Activated effector memory CD4-positive, alpha-beta T cell treated with Interleukin-2 at 50 U/mL for 16 hours (primary cell): ENCODE measurements around the gene ITGAE.
"Not testable (repeated sequence)": the region's sequence is repeated elsewhere in the genome, so short reads cannot be mapped to it uniquely, and the experiment has no call there.

Source experiments
- DNase-seq: peaks from one replicate; pipeline ENCODE4 v3.0.0-alpha.2; 2020

ITGAE gene

DNA sequence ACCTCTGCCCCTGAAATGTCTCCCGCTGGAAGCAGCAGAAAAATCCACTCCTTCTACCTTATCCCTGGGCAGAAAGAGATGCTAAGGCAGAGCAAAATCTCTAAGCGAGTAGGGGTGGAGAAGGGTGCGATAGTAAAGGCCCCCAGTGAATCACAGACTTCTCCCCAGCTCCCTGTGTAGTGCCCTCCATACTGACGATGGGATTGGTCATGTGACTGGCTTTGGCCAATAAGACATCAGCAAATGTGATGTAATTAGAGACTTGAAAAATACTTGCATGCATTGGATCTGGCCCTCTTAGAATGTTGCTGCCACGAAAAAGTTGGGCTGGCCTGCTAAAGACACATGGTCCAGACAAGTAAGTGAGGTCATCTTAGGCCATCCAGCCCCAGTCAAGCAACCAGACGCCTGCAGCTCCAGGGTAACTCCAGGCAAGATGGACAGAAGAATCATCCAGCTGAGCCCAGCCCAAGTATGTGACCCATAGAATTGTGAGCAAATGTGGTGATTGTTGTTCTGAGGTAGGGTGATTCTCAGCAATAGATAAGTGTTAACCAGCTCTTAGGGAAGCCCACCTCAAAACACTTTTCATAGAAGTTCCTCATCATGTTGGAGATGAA, 41.3 kb downstream of the ITGAE start:
- DNase-seq: no peak

DNA sequence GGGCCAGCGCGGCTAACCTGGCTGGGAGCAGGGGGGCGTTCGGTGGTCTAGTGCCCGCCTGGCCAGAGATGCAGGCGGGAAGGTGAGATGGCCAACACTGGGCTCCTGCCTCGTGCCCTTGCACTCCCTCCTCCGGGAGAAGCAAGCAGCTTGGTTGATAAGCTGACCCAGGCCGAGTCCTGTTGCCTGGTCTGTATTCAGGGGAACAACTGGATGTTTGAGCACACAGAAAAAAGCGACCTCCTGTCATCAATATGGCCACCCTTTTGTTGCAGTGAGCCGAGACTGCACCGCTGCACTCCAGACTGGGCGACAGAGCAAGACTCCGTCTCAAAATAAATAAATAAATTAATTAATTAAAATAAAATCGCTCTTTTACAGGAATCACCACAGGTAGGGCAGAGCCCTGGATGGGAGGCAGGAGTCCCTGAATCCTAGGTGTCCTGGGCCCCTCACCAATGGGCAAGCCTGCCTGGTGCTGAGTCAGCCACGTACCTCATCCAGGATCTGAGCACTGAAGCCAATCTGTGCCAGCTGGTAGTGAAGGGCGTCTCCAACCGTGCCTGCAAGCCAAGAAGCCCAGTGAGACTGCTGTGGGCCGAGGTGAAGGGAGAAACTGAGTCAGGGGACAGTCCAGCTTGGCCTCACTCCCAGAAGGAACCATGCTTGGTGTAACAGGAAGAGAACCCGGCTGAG, 45.5 kb downstream of the ITGAE start:
- DNase-seq: no peak

DNA sequence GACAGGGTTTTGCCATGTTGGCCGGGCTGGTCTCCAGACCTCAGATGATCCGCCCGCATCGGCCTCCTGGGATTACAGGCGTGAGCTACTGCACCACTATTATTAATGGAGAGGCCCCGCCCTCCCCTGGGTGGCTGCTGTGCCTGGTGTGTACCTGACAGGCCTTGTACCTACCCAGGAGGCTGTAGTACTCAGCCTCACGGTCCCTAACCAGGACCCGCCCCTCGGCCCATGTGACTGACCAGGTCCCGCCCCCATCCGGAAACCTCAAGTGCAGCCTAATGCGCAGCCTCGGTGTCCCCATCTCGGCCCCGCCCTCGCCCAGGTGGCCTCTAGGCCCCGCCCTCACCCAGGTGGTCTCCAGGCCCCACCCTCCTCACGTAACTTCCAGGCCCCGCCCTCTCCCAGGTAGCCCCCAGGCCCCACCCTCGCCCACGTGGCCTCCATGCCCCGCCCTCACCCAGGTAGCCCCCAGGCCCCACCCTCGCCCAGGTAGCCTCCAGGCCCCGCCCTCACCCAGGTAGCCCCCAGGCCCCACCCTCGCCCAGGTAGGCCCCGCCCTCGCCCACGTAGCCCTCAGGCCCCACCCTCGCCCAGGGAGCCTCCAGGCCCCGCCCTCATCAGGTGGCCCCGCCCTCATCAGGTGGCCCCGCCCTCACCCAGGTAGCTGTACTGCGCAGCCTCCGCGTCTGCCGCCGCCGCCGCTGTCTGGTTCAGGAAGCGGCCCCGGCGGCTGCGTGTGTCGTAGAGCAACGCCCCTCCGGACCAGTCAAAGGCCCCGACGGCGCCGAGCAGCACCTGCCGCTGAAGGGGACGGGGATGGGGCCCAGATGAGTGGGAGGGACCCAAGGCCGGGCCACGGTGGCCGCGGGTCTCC, 46.3 kb downstream of the ITGAE start:
- DNase-seq: peak; percentile 68

DNA sequence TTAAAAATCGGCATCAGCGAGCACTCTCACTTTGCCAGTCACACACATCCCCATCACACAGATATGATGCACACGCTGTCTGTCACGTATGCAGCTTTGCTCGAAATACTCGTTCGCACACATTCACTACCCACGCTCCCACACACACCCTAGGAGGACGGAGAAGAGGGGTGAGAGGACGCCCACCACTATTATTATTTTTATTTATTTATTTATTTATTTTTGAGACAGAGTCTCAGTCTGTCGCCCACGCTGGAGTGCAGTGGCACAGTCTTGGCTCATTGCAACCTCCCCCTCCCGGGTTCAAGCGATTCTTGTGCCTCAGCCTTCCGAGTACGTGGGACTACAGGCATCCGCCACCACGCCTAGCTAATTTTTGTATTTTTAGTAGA, 46.9 kb downstream of the ITGAE start:
- no peak for DNase-seq

DNA sequence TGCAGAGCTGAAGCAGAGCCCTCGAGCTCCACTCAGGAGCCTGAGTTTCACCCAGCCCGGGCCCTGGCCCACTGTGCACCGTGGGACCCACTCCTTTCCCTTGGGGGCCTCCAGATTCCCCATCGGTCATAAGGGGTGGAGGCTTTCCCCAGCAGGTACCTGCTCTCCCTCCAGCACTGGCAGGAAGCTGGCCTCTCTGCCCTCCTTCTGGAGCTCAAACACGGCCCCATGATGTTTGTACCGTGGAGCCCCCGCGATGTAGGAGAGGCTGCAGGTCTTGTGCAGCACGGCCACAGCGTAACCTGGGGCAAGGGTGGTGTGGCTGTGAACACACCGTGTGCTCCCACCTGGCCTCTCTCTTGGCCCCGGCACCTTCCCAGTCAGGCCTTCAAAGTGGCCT, 47.4 kb downstream of the ITGAE start:
- no peak for DNase-seq

DNA sequence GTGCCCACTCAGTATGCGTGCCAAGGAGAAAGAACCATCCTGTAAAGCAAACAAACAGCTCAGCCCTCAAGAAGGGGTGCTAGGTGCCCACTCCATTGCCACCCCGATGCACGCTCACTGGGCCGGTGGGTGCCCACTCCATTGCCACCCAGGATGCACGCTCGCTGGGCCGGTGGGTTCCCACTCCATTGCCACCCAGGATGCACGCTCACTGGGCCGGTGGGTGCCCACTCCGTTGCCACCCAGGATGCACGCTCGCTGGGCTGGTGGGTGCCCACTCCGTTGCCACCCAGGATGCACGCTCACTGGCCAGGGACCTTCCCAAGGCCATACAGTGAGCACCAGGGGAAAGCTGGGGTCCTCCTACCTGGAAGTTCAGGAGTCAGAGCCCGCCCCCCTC, 49.2 kb downstream of the ITGAE start:
- no peak for DNase-seq

DNA sequence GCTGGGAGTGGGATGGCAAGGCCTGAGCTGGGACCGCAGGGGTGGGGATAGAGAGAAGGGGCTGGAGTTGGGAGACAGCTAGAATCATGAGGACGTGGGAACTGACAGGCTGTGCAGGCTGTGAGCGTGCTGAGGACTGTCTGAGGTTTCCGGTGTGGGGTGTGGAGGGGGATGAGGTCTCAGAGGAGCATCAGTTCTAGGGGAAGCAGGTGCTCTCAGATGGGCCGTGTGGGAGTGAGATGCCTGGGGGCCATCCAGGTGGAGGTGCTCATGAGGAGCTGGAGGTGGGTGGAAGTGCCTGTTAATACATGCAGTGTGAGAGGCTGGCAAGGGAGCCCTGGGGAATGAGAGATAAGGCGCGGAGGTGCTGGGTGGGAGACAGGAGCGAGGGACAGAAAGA, 50.1 kb downstream of the ITGAE start:
- peak; percentile 58 for DNase-seq

DNA sequence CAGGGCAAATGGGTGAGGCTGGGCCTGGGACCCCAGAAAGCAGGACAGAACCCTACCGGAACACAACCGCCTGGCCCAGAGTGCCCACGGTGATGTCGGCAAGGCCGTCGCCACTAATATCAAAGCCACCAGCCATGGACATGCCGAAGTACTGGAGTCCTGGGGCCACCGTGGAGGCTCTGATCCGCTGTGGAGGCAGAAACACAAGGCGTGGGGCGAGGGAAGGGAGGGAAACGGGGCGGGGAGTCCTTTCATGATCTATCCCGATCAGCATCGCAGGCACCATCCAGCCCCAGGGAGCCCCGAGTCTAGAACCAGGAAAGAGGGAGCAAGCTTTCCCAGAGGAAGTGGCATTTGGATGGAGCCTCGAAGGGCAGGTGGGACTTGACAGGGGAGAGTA, 50.7 kb downstream of the ITGAE start:
- no peak for DNase-seq

DNA sequence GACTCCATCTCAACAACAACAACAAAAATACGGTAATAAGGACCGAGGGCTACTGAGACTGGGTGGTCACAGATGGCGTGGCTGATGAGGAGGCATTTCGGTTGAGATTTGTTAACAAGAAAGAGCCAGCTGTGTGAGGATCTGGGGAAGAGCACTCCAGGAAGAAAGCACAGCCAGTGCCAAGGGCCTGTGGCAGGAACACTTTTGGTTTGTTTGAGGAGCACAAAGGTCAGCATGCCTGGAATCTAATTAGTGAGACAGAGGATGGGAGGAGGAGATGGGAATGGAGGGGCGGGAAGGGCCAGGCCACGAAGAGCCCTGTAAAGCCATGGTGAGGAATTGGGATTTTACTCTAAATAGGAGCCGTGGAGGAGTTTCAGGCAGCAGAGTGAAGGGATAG, 52.4 kb downstream of the ITGAE start:
- DNase-seq: no peak

DNA sequence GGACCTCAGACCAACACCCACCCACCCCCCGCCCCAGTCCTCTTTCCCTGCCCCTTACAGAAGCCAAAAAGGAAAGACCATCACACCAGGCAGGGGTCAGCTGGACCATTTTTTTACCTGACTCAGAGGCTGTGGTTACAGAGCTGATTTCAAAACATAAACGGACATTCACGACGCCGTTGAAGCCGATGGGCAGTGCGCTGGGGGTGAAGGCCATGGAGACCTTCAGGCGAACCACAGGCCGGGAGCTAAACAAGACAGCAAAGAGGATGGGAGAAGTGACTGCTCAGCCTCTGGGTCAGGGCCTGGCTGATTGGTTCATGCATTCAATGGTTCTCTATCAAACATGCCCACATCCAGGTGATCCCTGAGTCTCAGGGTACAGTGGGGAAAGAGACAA, 53.2 kb downstream of the ITGAE start:
- DNase-seq: no peak

DNA sequence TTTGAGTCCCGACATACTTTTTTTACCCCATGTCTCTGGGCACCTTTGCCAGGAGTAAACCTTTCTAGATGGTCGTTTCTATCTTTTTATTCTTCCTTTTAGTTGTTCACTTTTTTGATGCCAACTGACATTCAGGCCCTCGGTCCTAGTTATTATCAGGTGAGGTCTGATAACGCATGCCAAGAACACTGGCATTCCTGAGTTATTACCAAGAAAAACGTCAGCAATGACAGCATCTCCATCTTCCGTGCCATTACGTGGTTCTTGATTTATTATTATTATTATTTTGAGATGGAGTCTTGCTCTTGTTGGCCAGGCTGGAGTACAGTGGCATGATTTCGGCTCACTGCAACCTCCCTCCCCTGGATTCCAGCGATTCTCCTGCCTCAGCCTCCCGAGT, 55.9 kb downstream of the ITGAE start:
- no peak for DNase-seq

DNA sequence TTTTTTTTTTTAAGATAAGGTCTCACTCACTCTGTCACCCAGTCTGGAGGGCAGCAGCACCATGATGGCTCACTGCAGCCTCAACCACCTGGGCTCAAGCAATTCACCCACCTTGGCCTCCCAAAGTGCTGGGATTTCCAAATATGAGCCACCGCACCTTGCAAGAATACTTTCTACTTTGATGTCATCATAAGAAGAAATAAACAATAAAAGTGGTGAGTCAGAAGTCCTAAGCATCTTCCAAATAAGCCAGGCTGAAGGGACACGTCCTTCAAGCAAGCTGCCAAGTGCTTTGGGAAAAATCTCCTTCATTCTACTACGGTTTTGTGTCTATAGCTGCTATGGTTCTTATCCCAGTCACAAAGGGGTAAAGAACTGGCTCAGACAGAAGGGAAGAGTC, 57.0 kb downstream of the ITGAE start:
- DNase-seq: no peak

DNA sequence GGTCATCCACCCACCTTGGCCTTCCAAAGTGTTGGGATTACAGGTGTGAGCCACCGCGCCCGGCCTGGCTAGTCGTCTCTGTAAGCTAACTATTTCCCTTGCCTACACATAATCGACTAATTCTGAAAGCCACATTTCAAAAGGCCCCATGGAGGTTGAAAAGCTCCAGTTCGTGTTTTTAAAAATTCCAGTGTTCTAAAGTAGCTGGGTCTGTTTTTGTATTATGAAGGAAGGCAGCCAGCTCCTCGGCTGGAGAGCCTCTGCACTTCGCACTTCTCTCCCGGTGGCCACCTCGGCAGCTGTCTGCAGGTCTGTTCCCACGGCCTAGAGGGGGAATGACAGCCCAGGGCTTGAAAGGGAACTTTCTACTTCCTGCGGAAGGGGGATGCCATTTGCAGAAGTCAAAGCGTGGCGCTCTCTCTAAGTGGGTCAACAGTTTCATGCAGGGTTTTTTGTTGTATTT, 60.3 kb downstream of the ITGAE start:
- DNase-seq: peak; percentile 32

DNA sequence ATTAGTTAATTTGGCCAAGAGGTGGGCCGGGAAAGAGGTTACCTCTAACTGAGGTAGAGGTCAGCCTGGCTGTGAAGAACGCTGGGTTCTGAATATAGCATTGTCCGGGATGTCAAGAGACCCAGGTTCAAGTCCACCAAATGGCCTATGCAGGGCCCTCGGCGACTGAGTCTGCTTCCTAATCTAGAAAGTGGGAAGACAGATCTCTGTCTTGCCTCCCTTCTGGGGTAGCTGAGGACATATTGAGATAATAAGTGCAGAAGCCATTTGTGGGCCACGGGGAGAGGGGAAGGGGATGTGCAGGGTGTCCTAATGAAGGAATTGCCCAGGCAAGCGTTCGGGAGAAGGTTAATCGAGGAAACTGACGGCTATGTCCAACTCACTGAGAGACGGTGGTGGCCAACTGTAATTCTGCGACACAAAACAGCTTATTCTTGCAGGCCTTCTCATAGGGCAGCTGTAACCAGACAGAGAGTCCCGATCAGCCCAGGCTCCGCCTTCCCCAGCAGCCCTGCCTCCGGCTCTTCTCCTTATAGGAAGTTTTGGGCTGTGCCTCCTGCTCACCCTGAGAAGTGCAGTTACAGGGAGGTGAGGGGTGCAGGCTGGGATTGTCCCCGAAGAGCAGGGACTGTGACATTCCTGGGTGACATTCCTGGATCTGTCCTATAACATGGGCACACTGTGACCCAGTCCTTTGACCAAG, 61.4 kb downstream of the ITGAE start:
- DNase-seq: no peak

DNA sequence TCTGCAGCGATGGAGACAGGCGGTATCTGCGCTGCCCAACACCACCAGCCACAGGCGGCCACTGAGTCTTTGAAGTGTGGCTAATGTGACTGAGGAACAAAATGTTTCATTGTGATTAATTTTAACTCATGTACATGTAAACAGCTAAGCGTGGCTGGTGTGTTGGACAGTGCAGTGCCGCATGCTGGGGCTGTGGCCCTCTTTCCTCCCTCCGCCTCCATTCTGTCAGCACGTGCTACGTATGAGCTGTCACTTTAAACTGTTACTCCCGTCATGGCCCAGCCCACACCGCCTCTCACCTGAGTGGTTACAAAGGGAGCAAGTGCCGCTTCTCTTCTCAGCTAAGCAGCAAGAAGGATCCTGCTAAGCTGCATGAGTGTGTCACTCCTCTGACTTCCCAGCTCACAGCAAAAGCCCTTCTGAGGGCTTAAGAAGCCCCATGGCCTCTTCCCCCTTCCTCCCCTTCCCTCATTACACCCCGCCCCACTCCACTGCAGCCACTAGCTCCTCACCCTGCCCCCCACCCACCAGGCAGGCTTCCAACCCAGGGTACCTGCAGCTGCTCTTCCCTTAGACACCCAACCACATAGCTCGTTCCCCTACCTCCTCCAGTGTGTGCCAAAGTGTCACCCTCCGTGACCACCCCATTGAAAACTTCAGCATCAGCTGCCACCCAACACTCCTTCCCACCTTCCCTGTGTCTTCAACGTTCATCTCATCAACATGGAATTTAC, 62.3 kb downstream of the ITGAE start:
- DNase-seq: peak; percentile 55

DNA sequence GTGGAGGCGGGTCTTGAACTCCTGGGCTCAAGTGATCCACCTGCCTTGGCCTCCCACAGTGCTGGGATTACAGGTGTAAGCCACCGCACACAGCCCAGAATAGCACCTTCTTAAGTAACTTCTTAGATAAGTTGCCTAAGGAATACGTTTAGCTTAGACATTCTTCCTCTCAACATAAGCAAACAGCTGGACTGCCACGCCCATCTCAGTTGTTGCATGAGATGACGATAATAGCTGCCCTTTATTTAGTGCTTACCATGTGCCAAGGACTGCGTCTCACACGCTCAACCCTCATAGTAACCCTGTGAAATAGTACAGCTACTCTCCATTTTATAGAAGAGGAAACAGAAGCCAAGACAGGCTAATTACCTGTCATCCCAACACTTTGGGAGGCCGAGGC, 65.5 kb downstream of the ITGAE start:
- DNase-seq: no peak

DNA sequence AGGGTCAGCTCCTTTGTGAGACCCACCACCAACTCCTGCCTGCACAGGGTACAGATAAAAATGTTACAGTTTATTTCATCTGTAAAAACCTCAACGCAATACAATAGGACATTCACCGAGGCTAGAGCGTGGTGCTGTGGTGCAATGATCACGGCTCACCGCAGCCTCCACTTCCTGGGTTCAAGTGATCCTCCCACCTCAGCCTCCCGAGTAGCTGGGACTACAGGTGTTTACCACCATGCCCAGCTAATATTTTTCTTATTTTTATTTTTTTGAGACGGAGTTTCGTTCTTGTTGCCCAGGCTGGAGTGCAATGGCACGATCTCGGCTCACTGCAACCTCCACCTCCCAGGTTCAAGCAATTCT, 66.1 kb downstream of the ITGAE start:
- not testable (repeated sequence) for DNase-seq

DNA sequence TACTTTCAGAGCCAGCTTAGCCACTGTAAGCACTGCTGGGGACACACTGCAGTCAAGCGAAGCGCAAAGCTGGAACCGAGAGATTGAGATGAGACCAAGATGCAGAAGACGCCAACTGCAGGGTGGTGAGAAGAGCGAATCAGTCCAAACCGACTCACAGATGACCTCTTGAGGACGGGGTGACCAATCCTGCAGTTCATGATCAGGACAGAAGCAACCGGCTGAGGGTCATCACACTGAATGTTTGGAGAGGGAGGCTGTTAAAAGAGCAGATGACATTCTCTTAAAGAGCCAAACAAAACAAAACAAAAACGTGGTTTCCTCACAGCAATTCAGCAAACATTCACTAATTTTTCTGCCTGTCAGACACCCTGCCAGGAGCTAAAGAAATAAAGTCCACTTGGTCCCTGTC, 68.8 kb downstream of the ITGAE start:
- DNase-seq: no peak

DNA sequence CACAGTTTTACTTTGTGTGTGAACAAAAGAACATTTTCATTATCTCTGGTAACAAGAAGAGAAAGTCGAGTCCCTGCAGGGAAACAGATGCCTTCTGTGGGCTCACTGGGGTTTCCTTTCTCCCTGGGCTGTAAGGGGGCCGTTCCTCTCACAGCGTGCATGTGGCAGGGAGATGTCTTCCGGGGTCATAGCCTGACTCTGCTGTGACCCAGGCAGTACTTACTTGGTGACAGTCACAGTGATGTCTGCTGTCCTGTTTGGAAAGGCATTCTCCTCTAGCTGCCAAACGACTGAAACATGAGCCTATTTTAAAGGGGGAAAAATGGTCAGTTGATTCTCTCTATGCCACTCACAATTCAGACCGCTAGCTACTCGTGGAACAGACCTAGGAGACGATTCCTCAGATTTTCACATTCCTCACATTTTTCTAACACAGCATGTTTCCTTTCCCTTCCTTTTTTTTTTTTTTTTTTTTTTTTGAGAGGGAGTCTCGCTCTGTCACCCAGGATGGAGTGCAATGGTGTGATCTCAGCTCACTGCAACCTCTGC, 70.0 kb downstream of the ITGAE start:
- no peak for DNase-seq

DNA sequence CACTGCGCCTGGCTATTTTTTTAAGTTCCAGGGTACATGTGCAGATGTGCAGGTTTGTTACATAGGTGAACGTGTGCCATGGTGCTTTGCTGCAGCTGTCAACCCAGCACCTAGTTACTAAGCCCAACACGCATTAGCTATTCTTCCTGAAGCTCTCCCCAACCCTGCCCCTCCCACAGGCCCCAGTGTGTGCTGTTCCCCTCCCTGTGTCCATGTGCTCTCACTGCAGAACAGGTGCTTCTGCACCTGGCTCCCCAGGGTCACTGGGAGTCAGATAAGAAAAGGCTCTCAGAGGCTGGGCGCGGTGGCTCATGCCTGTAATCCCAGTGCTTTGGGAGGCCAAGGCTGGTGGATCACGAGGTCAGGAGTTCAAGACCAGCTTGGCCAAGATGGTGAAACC, 71.1 kb downstream of the ITGAE start:
- no peak for DNase-seq

DNA sequence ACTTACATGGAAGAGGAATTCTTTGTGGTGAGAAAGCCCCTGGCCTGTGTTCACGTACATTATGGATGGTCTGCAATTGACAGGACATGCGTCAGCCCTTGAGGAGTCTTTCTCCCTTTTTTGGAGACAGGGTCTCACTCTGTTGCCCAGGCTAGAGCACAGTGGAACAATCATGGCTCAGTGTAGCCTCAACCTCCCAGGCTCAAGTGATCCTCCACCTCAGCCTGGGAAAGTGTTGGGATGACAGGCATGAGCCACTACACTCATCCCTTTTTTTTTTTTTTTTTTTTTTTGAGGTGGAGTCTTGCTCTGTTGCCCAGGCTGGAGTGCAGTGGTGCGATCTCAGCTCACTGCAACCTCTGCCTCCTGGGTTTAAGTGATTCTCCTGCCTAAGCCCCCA, 72.9 kb downstream of the ITGAE start:
- DNase-seq: not testable (repeated sequence)

DNA sequence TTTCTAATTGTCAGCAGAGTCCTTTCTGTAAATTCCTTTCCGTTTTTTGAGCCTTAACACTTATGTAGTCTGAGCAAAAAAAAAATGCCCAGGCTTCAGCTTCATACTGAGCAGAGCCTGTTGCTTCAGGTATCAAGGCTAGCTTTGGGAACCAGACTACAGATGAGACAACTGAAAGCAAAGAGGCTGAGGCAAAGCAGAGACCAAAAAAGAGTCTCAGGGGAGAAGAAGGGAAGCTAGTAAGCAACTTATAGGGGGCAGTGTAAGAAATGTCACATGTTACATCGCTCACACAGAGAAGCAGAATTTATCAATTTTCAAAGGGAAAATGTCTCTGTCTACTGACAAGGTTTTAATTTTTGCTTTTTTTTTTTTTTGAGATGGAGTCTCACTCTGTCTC, 73.9 kb downstream of the ITGAE start:
- no peak for DNase-seq
